SH-SY5Y (cell line): ENCODE data around the gene HOXA6.

Experiments
- GATA2 ChIP-seq: IDR thresholded peaks from 2 replicates; pipeline ENCODE4 v1.6.1; 2011; ENCODE audit warnings: mild to moderate bottlenecking, low read depth, low read length
- GATA3 ChIP-seq: IDR thresholded peaks from 2 replicates; pipeline ENCODE4 v1.6.1; 2011; ENCODE audit warnings: low read depth, mild to moderate bottlenecking, low read length, moderate library complexity

The HOXA6 gene

DNA sequence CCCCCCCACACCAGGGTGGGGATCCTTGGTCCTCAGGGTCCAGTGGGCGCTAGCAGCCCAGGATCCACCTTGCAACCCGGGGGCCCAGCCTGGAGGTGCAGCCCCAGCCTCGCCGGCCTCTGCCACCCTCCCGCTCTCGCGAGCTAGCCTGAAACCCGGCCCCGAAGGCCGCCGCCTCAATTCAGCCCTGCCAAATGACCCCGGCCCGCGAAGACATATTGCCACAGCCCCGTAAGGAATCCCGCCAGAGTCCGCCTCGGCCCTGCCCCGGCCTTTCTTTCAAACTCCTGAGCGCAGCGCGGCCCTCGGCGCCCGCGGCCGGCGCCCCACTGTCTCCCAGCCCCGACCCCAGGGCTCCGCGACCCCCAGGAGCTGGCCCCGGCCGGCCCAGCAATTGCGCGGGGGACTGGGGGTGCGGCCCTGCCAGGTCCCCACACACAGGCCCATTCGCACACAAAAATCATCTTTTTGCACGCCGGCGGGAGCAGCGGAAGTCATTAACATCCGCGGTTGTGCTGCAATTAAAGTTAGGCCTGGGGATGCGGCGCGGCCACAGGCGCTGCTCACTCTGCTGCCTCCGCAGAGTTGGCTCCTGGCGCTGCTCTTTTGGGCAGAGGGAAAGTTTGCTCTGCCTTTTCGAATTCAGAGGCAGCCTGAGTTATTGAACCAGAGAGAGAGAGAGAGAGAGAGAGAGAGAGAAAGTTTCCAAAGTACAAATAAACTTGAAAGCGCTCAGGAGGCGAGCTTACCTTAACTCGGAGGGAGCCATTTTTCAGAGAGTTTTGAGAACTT is 8.0 kb downstream of the HOXA6 start:
- TF ChIP-seq GATA3, result no peak
- no peak for TF ChIP-seq GATA2

DNA sequence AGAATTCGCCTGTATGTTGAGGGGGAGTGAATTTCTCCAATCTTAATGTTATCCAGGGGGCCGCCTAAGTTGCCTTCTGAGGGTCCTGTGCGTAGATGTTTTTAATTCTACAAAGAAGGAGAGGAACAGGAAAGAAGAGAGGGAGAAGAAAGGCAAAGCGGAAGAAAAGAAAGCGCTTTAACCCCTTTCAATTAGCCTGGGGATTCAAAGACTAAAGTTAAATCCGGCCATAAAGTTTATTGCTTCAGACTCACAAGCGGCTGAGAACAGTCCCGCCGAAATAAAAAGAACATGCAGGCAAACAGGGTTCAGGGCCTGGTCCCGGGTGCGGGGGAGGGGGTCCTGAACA is 8.6 kb downstream of the HOXA6 start:
- no peak for TF ChIP-seq GATA3
- no peak for TF ChIP-seq GATA2

DNA sequence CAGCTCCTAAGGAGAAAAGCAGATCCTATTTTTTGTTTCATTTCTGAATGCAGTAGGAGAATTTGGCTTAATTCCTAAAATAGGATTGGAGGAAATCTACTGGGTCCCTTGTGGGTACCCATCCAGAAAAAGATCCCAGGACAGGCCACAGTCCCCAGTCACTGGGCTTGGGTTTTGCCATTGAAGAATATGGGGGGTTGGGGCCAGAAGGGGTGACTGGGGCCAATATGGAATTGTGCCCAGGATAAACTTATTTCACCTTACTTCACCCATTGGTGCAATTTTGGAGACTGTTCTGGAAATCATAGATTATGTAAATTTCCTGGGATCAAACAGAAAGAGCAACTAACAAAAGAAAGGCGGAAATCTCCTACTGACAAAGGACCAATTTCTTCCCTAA is 9.1 kb downstream of the HOXA6 start:
- TF ChIP-seq GATA3 (no peak), GATA2 (no peak)

DNA sequence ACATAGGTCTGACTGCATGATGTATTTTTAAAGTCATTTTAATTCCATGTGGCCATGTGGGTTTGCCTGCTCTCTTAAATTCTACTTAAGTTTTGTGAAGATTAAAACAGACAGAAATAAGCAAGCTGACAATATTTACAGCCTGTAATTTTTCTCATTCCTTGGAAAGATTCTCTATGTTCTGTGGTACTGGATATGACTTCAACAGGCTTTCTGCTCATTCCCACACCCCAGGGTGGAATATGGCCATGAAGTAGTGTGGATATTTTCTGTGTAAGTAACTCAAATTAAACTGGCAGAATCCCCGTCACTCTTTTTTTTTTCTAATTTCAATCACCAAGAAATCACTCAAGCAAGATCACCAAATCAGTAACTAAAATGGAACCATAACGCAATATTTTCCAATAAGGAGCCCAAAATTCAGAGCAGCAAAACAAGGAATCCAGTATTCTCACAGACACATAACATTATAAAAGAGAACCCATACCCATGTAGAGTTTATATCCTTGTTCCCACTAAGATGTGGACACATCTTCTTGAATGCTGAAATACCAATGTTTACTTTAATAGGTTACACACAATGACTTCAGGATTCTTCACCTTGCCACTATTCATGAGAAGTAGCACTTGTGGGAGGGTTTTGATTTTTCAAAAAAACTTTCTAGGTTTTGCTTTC is 9.8 kb downstream of the HOXA6 start:
- TF ChIP-seq GATA2 (no peak), GATA3 (no peak)

DNA sequence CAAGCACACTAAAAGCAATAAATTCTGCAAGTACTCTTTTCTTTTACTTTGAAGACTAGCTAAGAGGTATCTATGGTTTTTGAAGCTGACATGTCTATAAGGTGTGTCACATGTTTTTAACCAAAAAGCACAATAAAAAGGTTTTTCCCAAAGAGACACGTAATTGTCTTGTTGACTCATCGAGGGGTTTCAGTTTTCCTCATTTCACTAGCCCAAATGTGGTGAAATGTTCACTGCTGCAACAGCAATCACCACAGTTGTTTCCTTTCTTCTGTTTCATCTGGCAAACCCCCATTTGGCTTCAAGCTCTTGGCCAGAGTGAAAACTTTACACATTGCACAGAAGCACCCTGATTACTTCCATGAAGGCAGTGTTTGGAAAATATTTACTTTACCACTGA is 13.2 kb downstream of the HOXA6 start:
- no peak for TF ChIP-seq GATA3
- no peak for TF ChIP-seq GATA2

DNA sequence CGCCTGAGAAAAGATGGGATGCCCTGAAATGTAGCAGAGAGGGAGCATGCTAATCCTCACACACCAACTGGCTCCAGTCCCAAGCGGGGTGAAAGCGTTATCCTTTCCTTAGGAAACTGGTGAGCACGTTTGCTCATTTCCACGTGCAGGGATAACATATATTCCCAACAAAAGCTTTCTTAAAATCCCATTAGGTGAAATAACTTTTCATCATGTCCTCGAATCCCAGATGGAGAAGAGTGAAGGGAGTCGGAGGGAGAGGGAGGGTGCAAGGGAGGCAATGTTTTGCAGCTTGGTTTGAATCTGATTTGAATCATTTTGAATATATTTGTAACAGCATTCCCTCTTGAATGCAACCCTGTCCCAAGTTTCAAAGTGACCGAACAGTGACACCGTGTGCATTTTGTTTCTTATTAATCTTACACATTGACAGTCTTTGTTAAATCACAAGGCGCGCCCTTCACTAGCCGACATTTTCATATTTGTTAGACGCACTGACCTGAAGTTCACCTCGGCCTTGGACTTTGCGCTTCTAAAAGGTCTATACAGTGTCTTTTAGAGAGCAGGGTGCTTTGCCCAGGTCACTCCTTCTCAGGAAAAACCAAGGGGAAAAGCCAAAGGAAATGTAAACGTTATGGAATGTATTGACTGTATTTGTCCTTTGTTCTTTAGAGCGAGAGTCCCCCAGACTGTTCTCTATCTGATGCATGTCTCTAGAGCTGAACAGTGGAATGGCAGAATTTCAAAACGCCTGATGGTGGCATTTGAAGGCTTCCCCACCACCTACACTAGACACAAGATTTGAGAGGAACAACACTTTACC is 14.0 kb downstream of the HOXA6 start:
- no peak for TF ChIP-seq GATA2
- no peak for TF ChIP-seq GATA3

DNA sequence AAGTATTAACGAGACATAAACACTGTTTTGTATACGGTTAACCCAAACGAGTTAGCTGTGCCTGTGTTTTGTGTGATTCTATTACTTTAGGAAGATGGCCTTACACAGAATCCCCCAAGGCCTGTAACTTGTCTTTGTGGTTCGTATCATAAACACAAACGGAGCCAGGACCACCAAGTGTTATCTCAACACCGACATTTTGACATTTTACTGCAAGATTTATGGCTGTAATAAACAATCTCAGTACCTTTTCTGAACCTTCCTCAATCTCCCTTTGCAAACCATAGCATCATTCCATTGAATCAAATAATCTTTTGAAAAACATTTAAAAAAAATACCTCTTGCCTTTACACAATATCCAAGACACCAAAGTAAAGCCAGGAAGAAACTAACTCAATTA is 14.6 kb downstream of the HOXA6 start:
- TF ChIP-seq GATA3 (no peak), GATA2 (no peak)

DNA sequence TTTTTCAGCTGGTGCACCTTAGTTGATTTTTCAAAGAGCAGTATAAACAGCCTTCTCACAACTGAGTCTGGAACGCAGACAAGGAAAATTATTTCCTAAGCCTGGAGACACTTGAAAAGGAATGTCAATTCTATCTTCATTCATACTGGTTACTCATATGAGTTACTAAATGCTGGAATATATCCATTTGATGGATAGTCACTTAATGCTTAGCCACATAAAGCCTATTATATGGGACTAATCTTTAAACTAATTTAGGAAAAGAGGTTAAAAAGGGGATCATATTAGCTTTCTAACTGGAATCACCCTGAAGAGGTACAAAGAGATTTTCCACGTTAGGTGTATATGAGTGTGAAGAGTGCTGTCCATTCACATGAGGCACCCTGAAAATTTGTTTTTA is 15.4 kb downstream of the HOXA6 start:
- TF ChIP-seq GATA2, result no peak
- no peak for TF ChIP-seq GATA3

DNA sequence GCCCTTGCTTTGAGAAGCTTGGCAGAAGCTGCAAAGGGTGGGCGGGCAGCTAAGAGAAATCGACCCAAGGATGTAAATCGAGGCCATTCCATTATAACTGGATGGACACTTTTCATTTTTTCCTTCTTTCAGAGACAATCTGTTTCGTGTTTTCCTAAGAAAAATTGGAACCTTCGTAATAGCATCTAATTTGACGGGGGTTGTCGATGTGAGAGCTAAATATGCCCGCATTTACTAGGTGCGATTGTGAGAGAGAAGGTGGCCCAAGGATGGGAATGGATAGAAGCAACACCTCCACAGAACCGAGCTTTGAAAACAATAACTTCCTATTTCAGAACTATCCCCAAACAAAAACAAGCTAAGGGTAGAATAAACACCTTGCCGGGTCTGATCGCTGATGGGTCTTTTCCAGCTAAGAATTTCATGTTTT is 16.2 kb downstream of the HOXA6 start:
- TF ChIP-seq GATA3 (no peak), GATA2 (no peak)

DNA sequence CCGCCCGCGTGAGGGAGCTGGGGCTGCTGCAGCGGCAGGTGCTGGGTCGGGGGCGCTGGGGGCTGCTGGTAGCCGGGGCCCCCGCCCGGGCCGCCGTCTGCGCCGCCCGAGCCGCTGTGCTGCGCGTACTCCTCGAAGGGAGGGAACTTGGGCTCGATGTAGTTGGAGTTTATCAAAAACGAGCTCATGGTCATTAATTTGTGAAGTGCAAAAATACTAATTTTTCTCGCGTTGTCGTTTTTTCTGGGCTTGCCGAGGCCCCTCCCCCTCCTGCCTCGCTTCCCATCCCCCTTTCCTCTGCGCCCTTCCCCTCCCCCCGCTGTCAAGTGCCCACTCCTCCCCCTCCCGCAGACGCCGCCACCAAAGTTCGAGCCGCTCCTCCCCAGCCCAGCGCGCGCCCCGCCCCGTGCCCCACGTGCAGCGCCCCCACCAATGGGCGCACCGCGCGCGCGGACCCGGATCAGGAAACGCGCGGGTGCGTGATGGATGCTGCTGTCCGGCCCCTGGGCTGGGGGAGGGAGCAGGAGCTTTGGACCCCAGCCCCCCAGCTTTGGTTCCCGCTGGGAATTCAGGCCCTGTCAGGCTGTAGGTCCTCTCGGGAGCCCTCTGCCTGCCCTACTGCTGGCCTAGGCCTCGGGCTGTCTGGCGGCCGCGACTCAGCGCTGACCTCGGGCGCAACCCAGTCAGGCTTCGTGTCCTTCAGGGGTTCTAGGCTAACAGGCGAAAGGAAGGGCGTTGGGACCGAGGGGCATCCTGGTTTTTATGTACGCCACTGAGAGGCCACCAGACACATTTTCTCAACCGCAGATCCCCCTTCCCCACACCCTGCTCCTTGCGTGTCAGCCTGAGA is 16.8 kb downstream of the HOXA6 start, which contains the start of gene HOXA4:
HOXA4 (minus strand) TSS at position 218 of the 850 bp plus-strand sequence; CDS start at position 194, 24 bp downstream.
- no peak for TF ChIP-seq GATA3
- TF ChIP-seq GATA2, result no peak

DNA sequence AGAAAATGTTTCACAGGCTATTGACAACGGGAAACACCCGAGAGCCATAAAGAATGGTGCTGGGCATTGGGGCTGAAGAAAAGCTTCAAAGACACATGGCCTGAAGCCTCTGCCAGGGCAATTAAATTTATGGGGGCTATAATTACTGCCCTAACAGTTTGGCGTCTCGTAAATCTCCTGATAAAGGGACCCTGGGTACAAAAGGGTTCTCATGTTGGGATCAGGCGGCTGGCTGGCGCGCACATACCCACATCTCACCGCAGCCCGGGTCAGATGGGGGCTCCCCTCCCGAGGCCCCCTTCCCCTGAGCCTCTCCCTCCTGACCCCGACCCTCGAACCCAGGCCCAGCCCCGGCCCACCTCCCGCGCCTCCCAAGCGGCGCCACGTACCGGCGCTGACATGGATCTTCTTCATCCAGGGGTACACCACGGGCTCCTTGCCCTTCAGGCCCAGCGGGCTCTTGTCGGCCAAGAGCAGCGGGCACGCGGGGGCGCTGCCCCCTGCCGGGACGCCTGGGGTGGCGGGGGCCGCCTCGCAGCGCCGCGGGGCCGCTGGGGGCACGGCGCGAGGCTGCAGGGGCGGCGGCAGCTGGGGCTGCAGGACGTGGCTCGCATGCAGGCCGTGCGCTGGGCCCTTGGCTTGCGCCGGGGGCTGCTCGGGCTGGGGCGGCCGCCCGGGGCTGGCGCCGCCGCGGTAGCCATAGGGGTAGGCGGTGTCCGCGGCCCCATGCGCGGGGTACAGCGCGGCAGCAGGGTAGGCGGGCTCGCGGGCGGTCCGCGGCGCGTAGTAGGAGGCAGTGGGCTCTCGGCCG is 17.6 kb downstream of the HOXA6 start:
- TF ChIP-seq GATA2, result no peak
- no peak for TF ChIP-seq GATA3

DNA sequence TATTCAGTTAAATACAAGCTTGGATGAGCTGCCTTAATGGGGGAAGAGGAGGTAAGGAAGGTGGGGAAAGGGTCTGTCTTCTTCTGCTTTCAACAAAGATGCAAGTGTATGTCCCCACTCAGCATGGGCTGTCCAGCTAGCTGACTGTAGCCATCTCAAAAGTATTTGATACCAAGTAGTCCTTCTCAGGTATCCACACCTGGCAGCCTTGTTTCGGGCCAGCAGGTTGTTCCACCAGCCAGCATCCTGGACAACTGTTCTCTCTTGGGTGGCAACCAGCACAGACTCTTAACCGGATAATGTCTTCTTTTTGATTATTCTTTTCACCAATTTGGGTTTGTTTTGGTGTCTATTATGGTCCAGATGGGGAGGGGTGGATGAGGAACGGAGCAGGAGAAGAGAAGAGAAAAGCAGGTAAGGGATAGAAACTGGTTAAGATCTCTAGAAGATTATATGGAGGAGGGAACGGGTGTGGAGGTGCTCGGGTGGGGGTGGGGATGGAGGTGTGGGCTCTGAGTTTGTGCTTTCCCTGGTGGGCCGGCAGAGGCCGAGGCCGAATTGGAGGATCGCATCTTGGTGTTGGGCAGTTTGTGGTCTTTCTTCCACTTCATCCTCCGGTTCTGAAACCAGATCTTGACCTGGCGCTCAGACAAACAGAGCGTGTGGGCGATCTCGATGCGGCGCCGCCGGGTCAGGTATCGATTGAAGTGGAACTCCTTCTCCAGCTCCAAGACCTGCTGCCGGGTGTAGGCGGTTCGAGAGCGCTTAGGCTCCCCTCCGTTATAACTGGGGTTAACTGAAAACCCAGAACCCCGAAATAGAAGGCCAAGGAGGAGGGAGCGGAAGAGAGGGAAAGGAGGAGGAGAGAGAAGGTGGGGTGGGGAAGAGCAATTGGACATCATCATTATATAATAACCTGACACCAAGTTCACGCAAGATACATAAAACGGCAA is 18.5 kb downstream of the HOXA6 start:
- TF ChIP-seq GATA3 (no peak), GATA2 (no peak)
